H9 (cell line): ENCODE results near the gene ZDHHC11. TPM values are rescaled to one million over a fixed set of nuclear protein-coding genes. Genes with fewer than 3 reads are reported as not detected.

Experiments used
- DNase-seq: peaks from one replicate; pipeline ENCODE4 v3.0.0-alpha.2; 2017
- H2AFZ ChIP-seq: one replicate; pipeline ENCODE4 v1.6.1; 2013; ENCODE audit warnings: mild to moderate bottlenecking, low read length, control low read depth, moderate library complexity
- H2AK5ac ChIP-seq: 2 replicates; pipeline ENCODE4 v1.6.1; 2013; ENCODE audit warnings: low read length, control low read depth, mixed read lengths; ENCODE audit not compliant: insufficient read length
- H2BK120ac ChIP-seq: one replicate; pipeline ENCODE4 v1.6.1; 2013; ENCODE audit warnings: low read depth, mild to moderate bottlenecking, low read length, control low read depth, inconsistent platforms; ENCODE audit not compliant: poor library complexity, severe bottlenecking
- H2BK12ac ChIP-seq: 2 replicates; pipeline ENCODE4 v1.6.1; 2013; ENCODE audit warnings: low read length, control low read depth, mixed read lengths, low read depth; ENCODE audit not compliant: insufficient read length
- H2BK15ac ChIP-seq: 2 replicates; pipeline ENCODE4 v1.6.1; 2013; ENCODE audit warnings: low read depth, low read length, control low read depth
- H2BK20ac ChIP-seq: one replicate; pipeline ENCODE4 v1.6.1; 2013; ENCODE audit warnings: low read depth, mild to moderate bottlenecking, low read length, control low read depth, inconsistent platforms; ENCODE audit not compliant: poor library complexity, severe bottlenecking
- H2BK5ac ChIP-seq: 2 replicates; pipeline ENCODE4 v1.6.1; 2013; ENCODE audit warnings: low read length, control low read depth, mixed read lengths; ENCODE audit not compliant: insufficient read length
- H3K14ac ChIP-seq: 2 replicates; pipeline ENCODE4 v1.6.1; 2013; ENCODE audit warnings: low read length, control low read depth; ENCODE audit not compliant: insufficient read depth
- H3K18ac ChIP-seq: 2 replicates; pipeline ENCODE4 v1.6.1; 2013; ENCODE audit warnings: low read depth, mild to moderate bottlenecking, mixed read lengths, low read length, control low read depth; ENCODE audit not compliant: insufficient read length
- H3K23ac ChIP-seq: 2 replicates; pipeline ENCODE4 v1.6.1; 2013; ENCODE audit warnings: low read length, control low read depth, mixed read lengths, low read depth; ENCODE audit not compliant: insufficient read length
- H3K23me2 ChIP-seq: 2 replicates; pipeline ENCODE4 v1.6.1; 2013; ENCODE audit warnings: low read depth, mild to moderate bottlenecking, mixed read lengths, low read length, control low read depth; ENCODE audit not compliant: insufficient read length, poor library complexity, severe bottlenecking
- H3K27ac ChIP-seq: 2 replicates; pipeline ENCODE4 v1.5.1; 2013; ENCODE audit warnings: low read length, control low read depth, mixed read lengths, low read depth; ENCODE audit not compliant: insufficient read length
- H3K27me3 ChIP-seq: 2 replicates; pipeline ENCODE4 v1.6.1; 2013; ENCODE audit warnings: low read length, control low read depth, inconsistent platforms; ENCODE audit not compliant: insufficient read depth
- H3K4ac ChIP-seq: 2 replicates; pipeline ENCODE4 v1.6.1; 2013; ENCODE audit warnings: low read depth, mild to moderate bottlenecking, control low read depth, inconsistent platforms, low read length, moderate library complexity
- H3K4me1 ChIP-seq: 2 replicates; pipeline ENCODE4 v1.6.1; 2013; ENCODE audit warnings: low read length, control low read depth, inconsistent platforms; ENCODE audit not compliant: insufficient read depth
- H3K4me2 ChIP-seq: 2 replicates; pipeline ENCODE4 v1.6.1; 2013; ENCODE audit warnings: low read length, control low read depth, mixed read lengths; ENCODE audit not compliant: insufficient read length, insufficient read depth
- H3K56ac ChIP-seq: 2 replicates; pipeline ENCODE4 v1.6.1; 2013; ENCODE audit warnings: low read depth, mild to moderate bottlenecking, mixed read lengths, low read length, control low read depth; ENCODE audit not compliant: insufficient read length
- H3K79me1 ChIP-seq: 2 replicates; pipeline ENCODE4 v1.6.1; 2013; ENCODE audit warnings: low read depth, mild to moderate bottlenecking, moderate library complexity, low read length, control low read depth, inconsistent platforms; ENCODE audit not compliant: insufficient read depth, poor library complexity, severe bottlenecking
- H3K79me2 ChIP-seq: 2 replicates; pipeline ENCODE4 v1.6.1; 2013; ENCODE audit warnings: low read length, control low read depth, inconsistent platforms; ENCODE audit not compliant: insufficient read depth
- H3K9ac ChIP-seq: 2 replicates; pipeline ENCODE4 v1.6.1; 2013; ENCODE audit warnings: low read length, control low read depth, mixed read lengths; ENCODE audit not compliant: insufficient read length; ENCODE audit errors: extremely low read depth
- H3K9me3 ChIP-seq: one replicate; pipeline ENCODE4 v1.6.1; 2013; ENCODE audit warnings: low read depth, low read length, inconsistent platforms; ENCODE audit not compliant: control insufficient read depth
- H3T11ph ChIP-seq: one replicate; pipeline ENCODE4 v1.6.1; 2013; ENCODE audit warnings: mild to moderate bottlenecking, low read length, control low read depth, inconsistent platforms
- H4K20me1 ChIP-seq: one replicate; pipeline ENCODE4 v1.6.1; 2013; ENCODE audit not compliant: control insufficient read depth, insufficient read length, insufficient read depth
- H4K5ac ChIP-seq: 2 replicates; pipeline ENCODE4 v1.6.1; 2013; ENCODE audit warnings: low read depth, mild to moderate bottlenecking, mixed read lengths, low read length, control low read depth; ENCODE audit not compliant: insufficient read length
- H4K8ac ChIP-seq: replicated peaks from 2 replicates; pipeline ENCODE4 v1.6.1; 2013; ENCODE audit warnings: low read length, control low read depth, mixed read lengths, low read depth; ENCODE audit not compliant: insufficient read length
- H4K91ac ChIP-seq: 2 replicates; pipeline ENCODE4 v1.6.1; 2013; ENCODE audit warnings: low read depth, mild to moderate bottlenecking, moderate library complexity, mixed read lengths, low read length, control low read depth; ENCODE audit not compliant: insufficient read length
- H3K27ac Mint-ChIP-seq, 3 experiments: 2 replicates in 2 of 3; 3 replicates in 1 of 3; pipeline ENCODE4 v1.8.0; 2020 to 2021; ENCODE audit warnings: mixed read lengths in 3 of 3, mild to moderate bottlenecking in 1 of 3, moderate library complexity in 1 of 3
- H3K27me3 Mint-ChIP-seq: 2 replicates; pipeline ENCODE4 v1.8.0; 2021; ENCODE audit warnings: low read depth, mild to moderate bottlenecking, moderate library complexity, mixed read lengths
- H3K36me3 Mint-ChIP-seq, 3 experiments: 2 replicates in 2 of 3; 3 replicates in 1 of 3; pipeline ENCODE4 v1.8.0; 2020 to 2021; ENCODE audit warnings: low read depth in 3 of 3, mixed read lengths in 3 of 3; ENCODE audit not compliant: insufficient read depth in 1 of 3
- H3K4me1 Mint-ChIP-seq, 2 experiments: 2 replicates each; pipeline ENCODE4 v1.8.0; 2020; ENCODE audit warnings: mixed read lengths in 2 of 2
- H3K4me3 Mint-ChIP-seq, 2 experiments: 2 replicates in 1 of 2; 3 replicates in 1 of 2; pipeline ENCODE4 v1.8.0; 2020 to 2021; ENCODE audit warnings: mild to moderate bottlenecking in 2 of 2, mixed read lengths in 2 of 2, moderate library complexity in 1 of 2
- H3K9me3 Mint-ChIP-seq, 2 experiments: 2 replicates in 1 of 2; 3 replicates in 1 of 2; pipeline ENCODE4 v1.8.0; 2020; ENCODE audit warnings: mild to moderate bottlenecking in 2 of 2, mixed read lengths in 2 of 2, moderate library complexity in 1 of 2
- CTCF ChIP-seq: fragments of 200-600 bp; sonication (generic); conservative IDR thresholded peaks from 3 replicates; pipeline ENCODE4 v1.8.0; 2021; ENCODE audit warnings: antibody characterized with exemption, mild to moderate bottlenecking
- WGBS: extraction: QIAGEN DNeasy Blood & Tissue Kit; methylation state at CpG from one replicate; pipeline ENCODE4 v1.1.7; 2013; ENCODE audit warnings: missing lambda C conversion rate, low lambda C conversion rate, mixed read lengths; ENCODE audit not compliant: insufficient read length; ENCODE audit errors: extremely low coverage; 5-methylcytosine and 5-hydroxymethylcytosine counted together
- total RNA-seq: library from RNA; stranded (reverse); gene quantifications from 2 replicates; pipeline ENCODE4 v1.2.1, GENCODE V29; 2021

The ZDHHC11 gene
- total RNA-seq, 1 experiment from 2014 or later, result 37.6 TPM

GRCh38 chr5:867300-867870 is 16.6 kb upstream of the ZDHHC11 start:
- Histone ChIP-seq H2BK120ac (no peak overlapping the region), H2AK5ac (no peak overlapping the region), H4K5ac (no peak overlapping the region), H2AFZ (no peak overlapping the region), H3K23me2 (no peaks in the 10 kb centered on the region), H3K27ac (no peak overlapping the region), H4K91ac (no peak overlapping the region), H3K9ac (no peak overlapping the region), H3T11ph (no peak overlapping the region), H3K4me2 (no peak overlapping the region), H3K4ac (no peak overlapping the region), H2BK20ac (no peak overlapping the region), H3K79me2 (no peaks in the 10 kb centered on the region), H2BK5ac (no peak overlapping the region), H2BK15ac (no peak overlapping the region), H3K18ac (no peak overlapping the region), H3K79me1 (no peaks in the 10 kb centered on the region), H3K27me3 (no peaks in the 10 kb centered on the region), H4K8ac (no peak overlapping the region), H3K23ac (no peak overlapping the region), H3K56ac (no peak overlapping the region), H3K14ac (no peak overlapping the region), H3K9me3 (no peaks in the 10 kb centered on the region), H4K20me1 (peaks cover 2% of the 10 kb centered on the region), H2BK12ac (no peak overlapping the region), H3K4me1 (no peaks in the 10 kb centered on the region)
- H3K36me3 Mint-ChIP-seq, result peaks cover 56 to 98% (median 76%) of the 10 kb centered on the region in 3 experiments; a peak in 6 of 7 replicates
- H3K27me3 Mint-ChIP-seq, result no peaks in the 10 kb centered on the region
- peak; percentile 34; the same call in 2 of the 3 replicates for TF ChIP-seq CTCF
- peaks cover 0 to 6% of the 10 kb centered on the region in 2 experiments; a peak in 3 of 4 replicates for H3K4me1 Mint-ChIP-seq
- no peak overlapping the region for H3K4me3 Mint-ChIP-seq
- WGBS, result no CpG with 5 or more reads among the region's 6 CpGs
- no peaks in the 10 kb centered on the region for H3K9me3 Mint-ChIP-seq
- DNase-seq, result no peak
- no peak overlapping the region; a peak in 1 of 7 replicates for H3K27ac Mint-ChIP-seq
